ENCODE measurements around the gene SIGLEC12. TPM values are rescaled to one million over a fixed set of nuclear protein-coding genes. Genes with fewer than 3 reads are reported as not detected.
A peak's percentile ranks its signal among the peaks of the same experiment; 100 is the strongest.

SIGLEC12 gene
- total RNA-seq, 1 donor from 2014 or later, result not detected

- peaks cover 2% of the 10 kb centered on the region for H3K36me3 Mint-ChIP-seq
- TF ChIP-seq CTCF (IDR thresholded peaks at IDR 0.05; ENCODE audit: unreplicated experiment), result peak; percentile 93
- no peak overlapping the region for H3K27ac Mint-ChIP-seq
- DNase-seq (ENCODE audit: low spot score in 2 of 2, unreplicated experiment in 2 of 2), result no peak
- no peaks in the 10 kb centered on the region for H3K27me3 Mint-ChIP-seq (ENCODE audit: low read depth)
- H3K4me1 Mint-ChIP-seq, result no peaks in the 10 kb centered on the region
- H3K4me3 Mint-ChIP-seq, result no peak overlapping the region
- H3K9me3 Mint-ChIP-seq, result peaks cover 41% of the 10 kb centered on the region
These were observed 13.4 kb upstream of the SIGLEC12 start for GRCh38 chr19:51514866-51515481.

DNA sequence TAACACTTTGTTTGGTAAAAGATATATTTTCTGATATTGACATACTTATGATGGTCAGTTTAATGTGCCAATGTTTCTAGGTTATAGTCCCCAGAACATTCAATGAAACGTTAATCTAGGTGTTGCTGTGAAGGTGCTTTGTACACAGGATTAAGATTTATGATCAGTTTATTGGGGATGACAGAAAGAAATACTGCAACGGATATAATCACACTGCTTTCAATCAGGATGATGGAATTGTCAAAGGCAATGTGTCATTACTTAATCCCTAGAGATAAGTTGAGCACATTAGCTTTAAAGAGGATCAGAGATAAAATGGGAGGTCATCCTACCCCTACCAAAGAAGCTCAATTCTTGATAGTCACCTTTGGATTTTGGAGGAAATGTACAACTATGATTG, 12.4 kb upstream of the SIGLEC12 start:
- Mint-ChIP-seq H3K27me3 (ENCODE audit: low read depth) (no peaks in the 10 kb centered on the region), H3K36me3 (peaks cover 2% of the 10 kb centered on the region), H3K4me3 (no peak overlapping the region), H3K4me1 (no peaks in the 10 kb centered on the region), H3K27ac (no peak overlapping the region), H3K9me3 (peaks cover 37% of the 10 kb centered on the region)
- no peak for DNase-seq (ENCODE audit: low spot score in 2 of 2, unreplicated experiment in 2 of 2)
- TF ChIP-seq CTCF (IDR thresholded peaks at IDR 0.05; ENCODE audit: unreplicated experiment), result no peak

- no peak for TF ChIP-seq CTCF (IDR thresholded peaks at IDR 0.05; ENCODE audit: unreplicated experiment)
- no peak for DNase-seq (ENCODE audit: low spot score in 2 of 2, unreplicated experiment in 2 of 2)
- no peak overlapping the region for H3K27ac Mint-ChIP-seq
- no peaks in the 10 kb centered on the region for H3K4me1 Mint-ChIP-seq
- no peaks in the 10 kb centered on the region for H3K36me3 Mint-ChIP-seq
- H3K27me3 Mint-ChIP-seq (ENCODE audit: low read depth), result no peaks in the 10 kb centered on the region
- H3K4me3 Mint-ChIP-seq, result no peak overlapping the region
- H3K9me3 Mint-ChIP-seq, result peaks cover 32% of the 10 kb centered on the region
These were observed 9.8 kb upstream of the SIGLEC12 start for GRCh38 chr19:51511353-51511752.

GRCh38 chr19:51509823-51510660, 8.4 kb upstream of the SIGLEC12 start:
- Mint-ChIP-seq H3K27ac (no peak overlapping the region), H3K27me3 (ENCODE audit: low read depth) (no peaks in the 10 kb centered on the region), H3K9me3 (peaks cover 42% of the 10 kb centered on the region), H3K4me3 (no peak overlapping the region), H3K36me3 (no peaks in the 10 kb centered on the region), H3K4me1 (no peaks in the 10 kb centered on the region)
- no peak for DNase-seq (ENCODE audit: low spot score in 2 of 2, unreplicated experiment in 2 of 2)
- TF ChIP-seq CTCF (IDR thresholded peaks at IDR 0.05; ENCODE audit: unreplicated experiment), result no peak

DNA sequence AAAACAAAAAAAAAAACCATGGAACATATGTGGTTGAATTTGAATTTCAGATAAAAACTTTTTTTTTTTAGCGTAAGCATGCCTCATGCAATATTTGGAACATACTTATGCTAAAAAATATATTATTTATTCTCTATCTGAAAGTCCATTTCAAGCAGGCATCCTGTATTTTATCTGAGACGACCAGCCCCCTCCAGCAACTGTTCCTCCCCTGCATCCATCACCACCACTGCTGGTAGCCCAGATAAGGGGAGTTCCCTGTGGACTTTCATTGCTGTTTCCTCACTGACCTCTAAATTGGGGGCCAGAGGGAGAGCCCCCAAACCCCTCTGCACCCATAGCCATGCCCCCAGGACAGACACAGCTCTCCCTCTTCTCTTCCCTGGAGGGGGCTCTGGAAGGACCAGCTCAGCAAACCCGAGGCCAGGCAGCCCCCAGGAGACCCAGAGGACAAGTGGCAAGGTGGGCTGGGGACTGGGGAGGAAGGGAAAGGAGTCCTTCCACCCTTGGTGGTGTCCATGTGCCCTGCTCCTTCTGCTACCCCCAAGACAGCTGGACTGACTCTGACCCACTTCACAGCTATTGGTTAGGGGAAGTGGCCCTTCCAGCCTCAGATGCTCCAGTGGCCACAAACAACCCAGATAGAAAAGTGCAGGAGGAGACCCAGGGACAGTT, 6.6 kb upstream of the SIGLEC12 start:
- no peak for DNase-seq (ENCODE audit: low spot score in 2 of 2, unreplicated experiment in 2 of 2)
- Mint-ChIP-seq H3K36me3 (no peaks in the 10 kb centered on the region), H3K27me3 (ENCODE audit: low read depth) (no peaks in the 10 kb centered on the region), H3K4me1 (no peaks in the 10 kb centered on the region), H3K4me3 (no peak overlapping the region), H3K9me3 (peaks cover 56% of the 10 kb centered on the region), H3K27ac (no peak overlapping the region)
- no peak for TF ChIP-seq CTCF (IDR thresholded peaks at IDR 0.05; ENCODE audit: unreplicated experiment)

All from mesothelial cell of epicardium (in vitro differentiated cells).